Measurements from ENCODE around the gene COA3. TPM values are rescaled to one million over a fixed set of nuclear protein-coding genes. Genes with fewer than 3 reads are reported as not detected.

COA3 gene, protein sequence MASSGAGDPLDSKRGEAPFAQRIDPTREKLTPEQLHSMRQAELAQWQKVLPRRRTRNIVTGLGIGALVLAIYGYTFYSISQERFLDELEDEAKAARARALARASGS
- total RNA-seq: 100 to 1,000 TPM in 3 of 4 donors, 10 to 100 TPM in 1; 68.5 to 156 (median 139) TPM

DNA sequence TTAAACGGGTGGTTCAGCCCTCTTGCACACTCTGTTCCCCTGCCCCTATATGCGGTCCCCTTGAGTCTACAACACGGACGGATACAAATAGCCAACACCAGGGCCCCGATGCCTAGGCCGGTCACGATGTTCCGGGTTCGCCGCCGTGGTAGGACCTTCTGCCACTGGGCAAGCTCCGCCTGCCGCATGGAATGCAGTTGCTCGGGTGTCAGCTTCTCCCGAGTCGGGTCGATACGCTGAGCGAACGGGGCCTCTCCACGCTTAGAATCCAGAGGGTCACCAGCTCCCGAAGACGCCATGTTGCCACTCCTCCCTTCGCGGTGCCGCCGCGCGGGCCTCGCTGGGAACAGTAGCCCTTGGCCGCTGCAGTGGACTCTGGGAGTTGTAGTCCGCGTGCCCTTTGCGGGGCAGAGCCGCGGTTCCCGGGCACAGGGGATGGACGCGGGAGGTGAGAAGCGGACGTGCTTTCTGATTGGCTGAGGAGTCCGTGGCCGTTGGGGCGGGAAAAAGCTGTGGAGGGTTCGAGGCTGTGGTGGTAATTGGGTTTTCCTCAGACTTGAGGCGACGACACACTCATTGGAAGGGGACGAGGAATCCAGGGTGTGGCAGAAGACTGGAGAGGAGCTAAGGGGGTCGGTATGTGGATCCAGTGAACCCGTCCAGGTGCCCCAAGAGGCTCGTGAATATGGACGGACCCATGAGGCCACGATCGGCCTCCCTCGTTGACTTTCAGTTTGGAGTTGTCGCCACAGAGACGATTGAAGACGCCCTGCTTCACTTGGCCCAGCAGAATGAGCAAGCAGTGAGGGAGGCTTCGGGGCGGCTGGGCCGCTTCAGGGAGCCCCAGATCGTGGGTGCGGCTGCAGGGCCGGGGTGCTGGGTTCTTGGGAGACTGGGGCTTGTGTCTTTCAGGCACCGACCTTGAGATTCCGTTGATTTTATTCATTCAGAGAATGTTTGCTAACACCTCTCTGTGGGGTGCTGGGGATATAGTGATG lies at the start of gene COA3, which contains the start of gene CNTD1:
COA3 (minus strand) TSS at position 322 of the 998 bp plus-strand sequence; CDS start at position 299, 23 bp downstream.
CNTD1 (plus strand) TSS at position 479 of the 998 bp plus-strand sequence; CDS start at position 686, 207 bp downstream.
- peaks cover 0 to 29% (median 2%) of the 10 kb centered on the region in 4 donors for H3K4me1 ChIP-seq
- peak; percentile 80 to 93 (median 92) for DNase-seq
- TF ChIP-seq, protein P1, sequence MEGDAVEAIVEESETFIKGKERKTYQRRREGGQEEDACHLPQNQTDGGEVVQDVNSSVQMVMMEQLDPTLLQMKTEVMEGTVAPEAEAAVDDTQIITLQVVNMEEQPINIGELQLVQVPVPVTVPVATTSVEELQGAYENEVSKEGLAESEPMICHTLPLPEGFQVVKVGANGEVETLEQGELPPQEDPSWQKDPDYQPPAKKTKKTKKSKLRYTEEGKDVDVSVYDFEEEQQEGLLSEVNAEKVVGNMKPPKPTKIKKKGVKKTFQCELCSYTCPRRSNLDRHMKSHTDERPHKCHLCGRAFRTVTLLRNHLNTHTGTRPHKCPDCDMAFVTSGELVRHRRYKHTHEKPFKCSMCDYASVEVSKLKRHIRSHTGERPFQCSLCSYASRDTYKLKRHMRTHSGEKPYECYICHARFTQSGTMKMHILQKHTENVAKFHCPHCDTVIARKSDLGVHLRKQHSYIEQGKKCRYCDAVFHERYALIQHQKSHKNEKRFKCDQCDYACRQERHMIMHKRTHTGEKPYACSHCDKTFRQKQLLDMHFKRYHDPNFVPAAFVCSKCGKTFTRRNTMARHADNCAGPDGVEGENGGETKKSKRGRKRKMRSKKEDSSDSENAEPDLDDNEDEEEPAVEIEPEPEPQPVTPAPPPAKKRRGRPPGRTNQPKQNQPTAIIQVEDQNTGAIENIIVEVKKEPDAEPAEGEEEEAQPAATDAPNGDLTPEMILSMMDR (IDR thresholded peaks at IDR 0.05): no peak
- TF ChIP-seq POLR2A (IDR thresholded peaks at IDR 0.05): peak in 1 of 2 donors; percentile 63
- no peaks in the 10 kb centered on the region for H3K27me3 ChIP-seq
- peak within 1 kb of the TSS; percentile 68 to 93 (median 78) for H3K27ac ChIP-seq
- H3K9me3 ChIP-seq: no peaks in the 10 kb centered on the region
- peak within 1 kb of the TSS; percentile 66 to 96 (median 84) for H3K4me3 ChIP-seq
- H3K36me3 ChIP-seq: peaks cover 0 to 5% (median 0%) of the 10 kb centered on the region in 3 donors

DNA sequence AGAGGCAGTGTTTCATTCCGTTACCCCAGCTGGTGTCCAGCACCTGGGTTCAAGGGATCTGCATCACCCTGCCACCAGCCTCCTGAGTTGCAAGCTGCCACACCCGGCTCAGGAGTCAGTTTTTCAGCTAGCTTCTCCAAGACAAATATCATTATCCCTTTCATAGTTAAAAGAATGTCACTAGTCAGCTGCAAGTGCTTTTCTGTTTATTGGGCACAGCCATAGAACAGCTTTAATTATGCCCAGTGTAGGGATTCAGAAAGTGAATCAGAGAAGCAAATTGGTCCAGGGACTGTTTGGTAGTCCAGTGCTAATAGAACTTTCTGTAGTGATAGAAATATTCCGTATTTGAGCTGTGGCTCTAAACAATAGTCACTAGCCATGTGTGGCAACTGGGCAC lies 49.6 kb upstream of the COA3 start:
- H3K4me1 ChIP-seq: peaks cover 0 to 22% (median 0%) of the 10 kb centered on the region in 4 donors
- H3K9me3 ChIP-seq: no peaks in the 10 kb centered on the region
- no peaks in the 10 kb centered on the region for H3K27me3 ChIP-seq
- no peak for TF ChIP-seq POLR2A (IDR thresholded peaks at IDR 0.05)
- H3K4me3 ChIP-seq: no peak overlapping the region
- H3K27ac ChIP-seq: no peak overlapping the region
- peaks cover 0 to 22% (median 0%) of the 10 kb centered on the region in 3 donors for H3K36me3 ChIP-seq
- no peak for DNase-seq

DNA sequence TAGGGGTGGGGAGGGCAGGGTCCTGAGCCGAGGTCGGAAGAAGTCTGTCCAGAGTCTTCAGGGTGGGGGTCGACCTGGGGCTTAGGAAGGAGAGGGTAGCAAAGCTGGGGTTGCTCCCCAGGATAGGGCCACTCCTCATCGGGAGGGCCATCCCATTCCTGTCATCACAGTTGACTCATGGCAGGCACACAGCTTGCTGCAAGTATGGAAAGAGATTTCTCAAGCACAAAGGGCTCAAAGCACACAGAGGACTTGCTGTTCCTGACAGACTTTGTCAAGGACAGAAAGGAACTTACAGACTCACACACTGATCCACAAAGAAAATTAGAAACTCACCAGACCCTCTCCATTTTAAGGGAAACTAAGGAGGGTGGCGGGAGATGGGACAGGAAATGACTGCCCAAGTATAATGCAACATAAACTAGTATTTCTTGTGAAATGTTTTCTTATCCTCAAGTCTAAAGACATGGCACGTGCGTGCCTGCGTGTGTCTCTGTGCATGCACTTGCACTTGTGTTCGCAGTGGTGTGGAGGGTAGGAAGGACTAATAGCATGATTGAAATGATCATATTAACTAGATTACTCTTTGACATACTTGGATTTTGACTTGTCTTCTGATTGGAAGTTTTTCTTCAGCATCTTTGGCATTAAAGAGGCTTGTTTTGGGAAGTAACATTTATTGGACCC lies 48.2 kb upstream of the COA3 start:
- no peak for DNase-seq
- Histone ChIP-seq H3K27ac (peak overlapping the region in 1 of 4 donors; percentile 15), H3K4me3 (no peak overlapping the region), H3K36me3 (peaks cover 0 to 35% (median 0%) of the 10 kb centered on the region in 3 donors), H3K4me1 (peaks cover 0 to 22% (median 0%) of the 10 kb centered on the region in 4 donors), H3K27me3 (no peaks in the 10 kb centered on the region), H3K9me3 (no peaks in the 10 kb centered on the region)
- TF ChIP-seq, protein P1 (IDR thresholded peaks at IDR 0.05): no peak
- TF ChIP-seq POLR2A (IDR thresholded peaks at IDR 0.05): no peak

DNA sequence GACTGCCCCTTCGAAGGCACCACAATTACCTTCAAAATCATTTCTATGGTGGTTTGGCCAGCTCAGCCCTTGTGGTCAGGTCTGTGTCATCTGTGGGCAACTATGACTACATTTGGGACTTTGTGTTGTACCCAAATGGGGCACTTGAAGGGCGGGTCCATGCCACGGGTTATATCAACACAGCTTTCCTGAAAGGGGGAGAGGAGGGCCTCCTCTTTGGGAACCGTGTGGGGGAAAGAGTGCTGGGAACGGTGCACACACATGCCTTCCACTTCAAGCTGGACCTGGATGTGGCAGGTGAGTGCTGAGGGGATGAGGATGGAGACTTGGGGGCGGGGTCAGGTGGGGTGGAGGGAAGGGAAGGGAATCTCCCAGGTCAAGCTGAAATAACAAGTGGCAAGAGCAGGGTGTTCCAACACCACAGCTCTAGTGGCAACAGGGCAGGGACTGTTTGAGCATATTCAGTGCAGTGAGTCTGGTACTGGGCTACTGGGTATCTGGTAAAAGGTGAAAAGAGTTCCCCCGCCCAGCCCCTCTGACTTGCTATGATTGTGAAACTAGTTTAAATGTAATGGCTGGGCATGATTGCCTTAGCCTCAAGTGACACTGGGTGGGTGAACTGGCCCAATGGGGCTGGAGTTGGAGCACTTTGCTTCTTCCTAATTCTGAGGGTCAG lies 47.6 kb upstream of the COA3 start:
- peaks cover 0 to 42% (median 0%) of the 10 kb centered on the region in 3 donors for H3K36me3 ChIP-seq
- TF ChIP-seq, protein P1 (IDR thresholded peaks at IDR 0.05): no peak
- TF ChIP-seq POLR2A (IDR thresholded peaks at IDR 0.05): no peak
- no peak for DNase-seq
- H3K27me3 ChIP-seq: no peaks in the 10 kb centered on the region
- H3K9me3 ChIP-seq: no peaks in the 10 kb centered on the region
- peak overlapping the region in 1 of 4 donors; percentile 15 for H3K27ac ChIP-seq
- peaks cover 0 to 22% (median 0%) of the 10 kb centered on the region in 4 donors for H3K4me1 ChIP-seq
- no peak overlapping the region for H3K4me3 ChIP-seq

DNA sequence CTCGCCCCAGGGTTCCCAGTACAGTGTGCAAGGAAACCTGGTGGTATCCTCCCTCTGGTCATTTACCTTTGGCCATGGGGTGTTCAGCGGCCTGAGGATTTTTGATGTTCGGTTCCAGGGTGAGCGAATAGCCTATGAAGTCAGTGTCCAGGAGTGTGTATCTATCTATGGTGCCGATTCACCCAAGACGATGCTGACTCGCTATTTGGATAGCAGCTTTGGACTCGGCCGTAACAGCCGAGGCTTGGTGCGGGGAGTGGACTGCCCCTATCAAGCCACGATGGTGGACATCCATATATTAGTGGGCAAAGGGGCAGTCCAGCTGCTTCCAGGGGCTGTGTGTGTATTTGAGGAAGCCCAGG lies 47.0 kb upstream of the COA3 start:
- Histone ChIP-seq H3K4me3 (no peak overlapping the region), H3K4me1 (peaks cover 0 to 18% (median 0%) of the 10 kb centered on the region in 4 donors), H3K9me3 (no peaks in the 10 kb centered on the region), H3K36me3 (peaks cover 0 to 47% (median 0%) of the 10 kb centered on the region in 3 donors), H3K27me3 (no peaks in the 10 kb centered on the region), H3K27ac (no peak overlapping the region)
- peak in 1 of 3 donors; percentile 38 for DNase-seq
- TF ChIP-seq, protein P1 (IDR thresholded peaks at IDR 0.05): no peak
- TF ChIP-seq POLR2A (IDR thresholded peaks at IDR 0.05): no peak

All from Peyer's patch (tissue), 4 donors.